ENCODE results near the gene EIF3I.

EIF3I gene

GRCh38 chr1:32199043-32199716, 23.0 kb upstream of the EIF3I start:
- H3K4me3 ChIP-seq (ENCODE audit: low read length) = no peak overlapping the region

GRCh38 chr1:32199717-32200072, 22.5 kb upstream of the EIF3I start:
- H3K9ac ChIP-seq (ENCODE audit: low read depth, low read length) = peak overlapping the region; percentile 85
- H3K9me3 ChIP-seq (replicated peaks; ENCODE audit: low read length) = no peaks in the 10 kb centered on the region
- H3K4me3 ChIP-seq (ENCODE audit: low read length) = peak overlapping the region; percentile 80

More at GRCh38 chr1:32199043-32199716, 23.0 kb upstream of the EIF3I start:
- H3K27me3 ChIP-seq (ENCODE audit: control insufficient read depth, insufficient read depth, low read length) = no peaks in the 10 kb centered on the region
- H3K4me1 ChIP-seq (ENCODE audit: control insufficient read depth, insufficient read depth, low read length) = peaks cover 39% of the 10 kb centered on the region
- no peaks in the 10 kb centered on the region for H3K9me3 ChIP-seq (replicated peaks; ENCODE audit: low read length)
- H3K36me3 ChIP-seq (ENCODE audit: insufficient read depth, low read length) = peaks cover 48% of the 10 kb centered on the region
- H3K9ac ChIP-seq (ENCODE audit: low read depth, low read length) = no peak overlapping the region
- peak overlapping the region; percentile 97 for H3K4me2 ChIP-seq (ENCODE audit: low read length)

GRCh38 chr1:32200226-32201010, 21.8 kb upstream of the EIF3I start, which contains the start of gene CCDC28B:
TSS of gene CCDC28B (plus strand) at chr1:32200595. CDS start at chr1:32201936, 1,341 bp downstream.
- peak within 1 kb of the TSS; percentile 85 for H3K9ac ChIP-seq (ENCODE audit: low read depth, low read length)
- H3K27me3 ChIP-seq (ENCODE audit: control insufficient read depth, insufficient read depth, low read length) = no peaks in the 10 kb centered on the region
- peaks cover 39% of the 10 kb centered on the region for H3K4me1 ChIP-seq (ENCODE audit: control insufficient read depth, insufficient read depth, low read length)
- H3K4me3 ChIP-seq (ENCODE audit: low read length) = peak within 1 kb of the TSS; percentile 80
- H3K9me3 ChIP-seq (replicated peaks; ENCODE audit: low read length) = no peaks in the 10 kb centered on the region
- peak within 1 kb of the TSS; percentile 97 for H3K4me2 ChIP-seq (ENCODE audit: low read length)
- H3K36me3 ChIP-seq (ENCODE audit: insufficient read depth, low read length) = peaks cover 36% of the 10 kb centered on the region

More at GRCh38 chr1:32199717-32200072, 22.5 kb upstream of the EIF3I start:
- Histone ChIP-seq H3K4me2 (ENCODE audit: low read length) (peak overlapping the region; percentile 97), H3K36me3 (ENCODE audit: insufficient read depth, low read length) (peaks cover 43% of the 10 kb centered on the region), H3K4me1 (ENCODE audit: control insufficient read depth, insufficient read depth, low read length) (peaks cover 39% of the 10 kb centered on the region), H3K27me3 (ENCODE audit: control insufficient read depth, insufficient read depth, low read length) (no peaks in the 10 kb centered on the region)

- H3K27me3 ChIP-seq (ENCODE audit: control insufficient read depth, insufficient read depth, low read length) = no peaks in the 10 kb centered on the region
- peaks cover 37% of the 10 kb centered on the region for H3K4me1 ChIP-seq (ENCODE audit: control insufficient read depth, insufficient read depth, low read length)
- peak overlapping the region; percentile 97 for H3K4me2 ChIP-seq (ENCODE audit: low read length)
- H3K9ac ChIP-seq (ENCODE audit: low read depth, low read length) = peak overlapping the region; percentile 85
- H3K4me3 ChIP-seq (ENCODE audit: low read length) = peak overlapping the region; percentile 80
- peaks cover 28% of the 10 kb centered on the region for H3K36me3 ChIP-seq (ENCODE audit: insufficient read depth, low read length)
- H3K9me3 ChIP-seq (replicated peaks; ENCODE audit: low read length) = no peaks in the 10 kb centered on the region
Observed at GRCh38 chr1:32201011-32201855, 21.0 kb upstream of the EIF3I start.

GRCh38 chr1:32204943-32205361, 17.3 kb upstream of the EIF3I start:
- H3K9ac ChIP-seq (ENCODE audit: low read depth, low read length) = peak overlapping the region; percentile 84

GRCh38 chr1:32205401-32206370, 16.5 kb upstream of the EIF3I start, which contains the start of gene IQCC:
TSS of gene IQCC (plus strand) at chr1:32205671. CDS start at chr1:32205682, 11 bp downstream.
- Histone ChIP-seq H3K4me1 (ENCODE audit: control insufficient read depth, insufficient read depth, low read length) (peaks cover 22% of the 10 kb centered on the region), H3K4me3 (ENCODE audit: low read length) (peak within 1 kb of the TSS; percentile 78), H3K9me3 (replicated peaks; ENCODE audit: low read length) (no peaks in the 10 kb centered on the region), H3K4me2 (ENCODE audit: low read length) (peak within 1 kb of the TSS; percentile 95), H3K9ac (ENCODE audit: low read depth, low read length) (peak within 1 kb of the TSS; percentile 84), H3K36me3 (ENCODE audit: insufficient read depth, low read length) (no peaks in the 10 kb centered on the region), H3K27me3 (ENCODE audit: control insufficient read depth, insufficient read depth, low read length) (no peaks in the 10 kb centered on the region)

More at GRCh38 chr1:32204943-32205361, 17.3 kb upstream of the EIF3I start:
- Histone ChIP-seq H3K9me3 (replicated peaks; ENCODE audit: low read length) (no peaks in the 10 kb centered on the region), H3K4me1 (ENCODE audit: control insufficient read depth, insufficient read depth, low read length) (peaks cover 30% of the 10 kb centered on the region), H3K36me3 (ENCODE audit: insufficient read depth, low read length) (no peaks in the 10 kb centered on the region), H3K27me3 (ENCODE audit: control insufficient read depth, insufficient read depth, low read length) (no peaks in the 10 kb centered on the region), H3K4me3 (ENCODE audit: low read length) (peak overlapping the region; percentile 78), H3K4me2 (ENCODE audit: low read length) (peak overlapping the region; percentile 95)

GRCh38 chr1:32208469-32208868, 13.7 kb upstream of the EIF3I start:
- Histone ChIP-seq H3K9ac (ENCODE audit: low read depth, low read length) (no peak overlapping the region), H3K9me3 (replicated peaks; ENCODE audit: low read length) (no peaks in the 10 kb centered on the region), H3K4me1 (ENCODE audit: control insufficient read depth, insufficient read depth, low read length) (peaks cover 11% of the 10 kb centered on the region), H3K27me3 (ENCODE audit: control insufficient read depth, insufficient read depth, low read length) (no peaks in the 10 kb centered on the region), H3K36me3 (ENCODE audit: insufficient read depth, low read length) (peaks cover 7% of the 10 kb centered on the region), H3K4me3 (ENCODE audit: low read length) (no peak overlapping the region), H3K4me2 (ENCODE audit: low read length) (no peak overlapping the region)

- peaks cover 11% of the 10 kb centered on the region for H3K4me1 ChIP-seq (ENCODE audit: control insufficient read depth, insufficient read depth, low read length)
- H3K9ac ChIP-seq (ENCODE audit: low read depth, low read length) = no peak within 1 kb of the TSS
- no peaks in the 10 kb centered on the region for H3K9me3 ChIP-seq (replicated peaks; ENCODE audit: low read length)
- no peak within 1 kb of the TSS for H3K4me3 ChIP-seq (ENCODE audit: low read length)
- no peak within 1 kb of the TSS for H3K4me2 ChIP-seq (ENCODE audit: low read length)
- H3K27me3 ChIP-seq (ENCODE audit: control insufficient read depth, insufficient read depth, low read length) = no peaks in the 10 kb centered on the region
- H3K36me3 ChIP-seq (ENCODE audit: insufficient read depth, low read length) = peaks cover 7% of the 10 kb centered on the region
Observed at GRCh38 chr1:32208891-32209328, 13.3 kb upstream of the EIF3I start, which contains the start of gene DCDC2B. TSS of gene DCDC2B (plus strand) at chr1:32209089. CDS start at chr1:32209094, 5 bp downstream.

GRCh38 chr1:32215629-32216480, 6.4 kb upstream of the EIF3I start:
- no peaks in the 10 kb centered on the region for H3K9me3 ChIP-seq (replicated peaks; ENCODE audit: low read length)
- H3K4me1 ChIP-seq (ENCODE audit: control insufficient read depth, insufficient read depth, low read length) = peaks cover 7% of the 10 kb centered on the region
- no peak overlapping the region for H3K4me3 ChIP-seq (ENCODE audit: low read length)
- no peak overlapping the region for H3K9ac ChIP-seq (ENCODE audit: low read depth, low read length)
- no peak overlapping the region for H3K4me2 ChIP-seq (ENCODE audit: low read length)
- H3K27me3 ChIP-seq (ENCODE audit: control insufficient read depth, insufficient read depth, low read length) = no peaks in the 10 kb centered on the region
- H3K36me3 ChIP-seq (ENCODE audit: insufficient read depth, low read length) = peaks cover 35% of the 10 kb centered on the region

All from skeletal muscle satellite cell (primary cell).